ENCODE measurements around the gene TEX47.

The TEX47 gene

GRCh38 chr7:88795553-88795952, at the start of gene TEX47:
TSS of gene TEX47 (minus strand) at chr7:88795737. CDS start at chr7:88794942, 795 bp downstream.
- no peak for DNase-seq

- DNase-seq = no peak
Measured at GRCh38 chr7:88845091-88845490, 49.6 kb upstream of the TEX47 start.

GRCh38 chr7:88842201-88842600, 46.7 kb upstream of the TEX47 start:
- DNase-seq = no peak

- DNase-seq = no peak
Measured at GRCh38 chr7:88835147-88835728, 39.7 kb upstream of the TEX47 start.

GRCh38 chr7:88826222-88826621, 30.7 kb upstream of the TEX47 start:
- no peak for DNase-seq

- no peak for DNase-seq
Measured at GRCh38 chr7:88818552-88818951, 23.0 kb upstream of the TEX47 start.

- DNase-seq = no peak
Measured at GRCh38 chr7:88806280-88807037, 10.9 kb upstream of the TEX47 start.

- no peak for DNase-seq
Measured at GRCh38 chr7:88801046-88801445, 5.5 kb upstream of the TEX47 start.

GRCh38 chr7:88792361-88792760, 3.2 kb downstream of the TEX47 start:
- DNase-seq = no peak

GRCh38 chr7:88791891-88792290, 3.6 kb downstream of the TEX47 start:
- no peak for DNase-seq

- no peak for DNase-seq
Measured at GRCh38 chr7:88789480-88790064, 6.0 kb downstream of the TEX47 start.

GRCh38 chr7:88787777-88788176, 7.8 kb downstream of the TEX47 start:
- DNase-seq = no peak

GRCh38 chr7:88775838-88776237, 19.7 kb downstream of the TEX47 start:
- DNase-seq = no peak

- no peak for DNase-seq
Measured at GRCh38 chr7:88772776-88773175, 22.8 kb downstream of the TEX47 start.

GRCh38 chr7:88771417-88771816, 24.1 kb downstream of the TEX47 start:
- DNase-seq = no peak

- DNase-seq = no peak
Measured at GRCh38 chr7:88761779-88762178, 33.8 kb downstream of the TEX47 start.

GRCh38 chr7:88760136-88760515, 35.4 kb downstream of the TEX47 start:
- no peak for DNase-seq

GRCh38 chr7:88759230-88760135, 36.1 kb downstream of the TEX47 start, which contains the start of gene ZNF804B:
TSS of gene ZNF804B (plus strand) at chr7:88759700. CDS start at chr7:88759977, 277 bp downstream.
- peak; percentile 43 for DNase-seq

GRCh38 chr7:88758381-88759229, 36.9 kb downstream of the TEX47 start:
- DNase-seq = peak; percentile 39

- DNase-seq = no peak
Measured at GRCh38 chr7:88757371-88757770, 38.2 kb downstream of the TEX47 start.

GRCh38 chr7:88756802-88757201, 38.7 kb downstream of the TEX47 start:
- DNase-seq = no peak

GRCh38 chr7:88746126-88746525, 49.4 kb downstream of the TEX47 start:
- no peak for DNase-seq
